Measurements from ENCODE around the gene MRPL20. TPM values are rescaled to one million over a fixed set of nuclear protein-coding genes. Genes with fewer than 3 reads are reported as not detected.

MRPL20 gene
- total RNA-seq, 4 donors from 2014 or later = 83.4 to 122 (median 106) TPM

GRCh38 chr1:1367315-1367714, 39.8 kb downstream of the MRPL20 start:
- WGBS, 2 donors = 93 to 95% methylated on average over 5 of the region's 5 CpGs
- intact Hi-C loops (cut with DNase I; ENCODE audit: low total_unique reads) = no loop called here
- no peak for TF ChIP-seq POLR2A (IDR thresholded peaks at IDR 0.05)
- no peak for TF ChIP-seq CTCF (IDR thresholded peaks at IDR 0.05)
- no peak overlapping the region for H3K4me3 ChIP-seq (ENCODE audit: low read depth, poor library complexity, severe bottlenecking)
- no peak for DNase-seq (ENCODE audit: low spot score in 2 of 2)

- 92 to 96% methylated on average over 2 to 3 of the region's 3 CpGs for WGBS, 2 donors
- TF ChIP-seq POLR2A (IDR thresholded peaks at IDR 0.05) (no peak), CTCF (IDR thresholded peaks at IDR 0.05) (no peak)
- no peak for DNase-seq (ENCODE audit: low spot score in 2 of 2)
- intact Hi-C loops (cut with DNase I; ENCODE audit: low total_unique reads) = no loop called here
- H3K4me3 ChIP-seq (ENCODE audit: low read depth, poor library complexity, severe bottlenecking) = no peak overlapping the region
Measured at GRCh38 chr1:1366699-1367066, 40.4 kb downstream of the MRPL20 start.

- H3K4me3 ChIP-seq (ENCODE audit: low read depth, poor library complexity, severe bottlenecking) = no peak overlapping the region
- 76 to 84% methylated on average over 10 of the region's 10 CpGs for WGBS, 2 donors
- intact Hi-C loops (cut with DNase I; ENCODE audit: low total_unique reads) = no loop called here
- TF ChIP-seq CTCF (IDR thresholded peaks at IDR 0.05) (no peak), POLR2A (IDR thresholded peaks at IDR 0.05) (no peak)
- DNase-seq (ENCODE audit: low spot score in 2 of 2) = no peak
Measured at GRCh38 chr1:1365875-1366698, 41.0 kb downstream of the MRPL20 start.

- intact Hi-C loops (cut with DNase I; ENCODE audit: low total_unique reads) = no loop called here
- 64 to 69% methylated on average over 14 of the region's 14 CpGs for WGBS, 2 donors
- no peak overlapping the region for H3K4me3 ChIP-seq (ENCODE audit: low read depth, poor library complexity, severe bottlenecking)
- TF ChIP-seq CTCF (IDR thresholded peaks at IDR 0.05) = no peak
- TF ChIP-seq POLR2A (IDR thresholded peaks at IDR 0.05) = no peak
- DNase-seq (ENCODE audit: low spot score in 2 of 2) = peak in 1 of 2 donors; percentile 23
Measured at GRCh38 chr1:1364266-1364665, 42.8 kb downstream of the MRPL20 start.

GRCh38 chr1:1361982-1362423, 45.1 kb downstream of the MRPL20 start:
- H3K4me3 ChIP-seq (ENCODE audit: low read depth, poor library complexity, severe bottlenecking) = no peak overlapping the region
- 24 to 28% methylated on average over 13 of the region's 13 CpGs for WGBS, 2 donors
- intact Hi-C loops (cut with DNase I; ENCODE audit: low total_unique reads) = no loop called here
- TF ChIP-seq POLR2A (IDR thresholded peaks at IDR 0.05) = no peak
- no peak for DNase-seq (ENCODE audit: low spot score in 2 of 2)

GRCh38 chr1:1361233-1361981, 45.7 kb downstream of the MRPL20 start:
- 65 to 70% methylated on average over 34 of the region's 35 CpGs for WGBS, 2 donors
- no peak for DNase-seq (ENCODE audit: low spot score in 2 of 2)
- no peak overlapping the region for H3K4me3 ChIP-seq (ENCODE audit: low read depth, poor library complexity, severe bottlenecking)
- TF ChIP-seq POLR2A (IDR thresholded peaks at IDR 0.05) (no peak), CTCF (IDR thresholded peaks at IDR 0.05) (no peak)
- intact Hi-C loops (cut with DNase I; ENCODE audit: low total_unique reads) = no loop called here
